Activated CD4-positive, alpha-beta T cell treated with anti-CD3 and anti-CD28 coated beads, Interleukin-2, amount 50 U/mL, for 24 hours (primary cell): ENCODE results near the gene CSRP1.
"Not testable (repeated sequence)": the region's sequence is repeated elsewhere in the genome, so short reads cannot be mapped to it uniquely, and the experiment has no call there.

Source experiments
- DNase-seq, 2 donors: peaks; one replicate each; pipeline ENCODE4 v3.0.0-alpha.2; 2020; ENCODE audit warnings: low read depth in 1 of 2, low spot score in 1 of 2

CSRP1 gene

DNA sequence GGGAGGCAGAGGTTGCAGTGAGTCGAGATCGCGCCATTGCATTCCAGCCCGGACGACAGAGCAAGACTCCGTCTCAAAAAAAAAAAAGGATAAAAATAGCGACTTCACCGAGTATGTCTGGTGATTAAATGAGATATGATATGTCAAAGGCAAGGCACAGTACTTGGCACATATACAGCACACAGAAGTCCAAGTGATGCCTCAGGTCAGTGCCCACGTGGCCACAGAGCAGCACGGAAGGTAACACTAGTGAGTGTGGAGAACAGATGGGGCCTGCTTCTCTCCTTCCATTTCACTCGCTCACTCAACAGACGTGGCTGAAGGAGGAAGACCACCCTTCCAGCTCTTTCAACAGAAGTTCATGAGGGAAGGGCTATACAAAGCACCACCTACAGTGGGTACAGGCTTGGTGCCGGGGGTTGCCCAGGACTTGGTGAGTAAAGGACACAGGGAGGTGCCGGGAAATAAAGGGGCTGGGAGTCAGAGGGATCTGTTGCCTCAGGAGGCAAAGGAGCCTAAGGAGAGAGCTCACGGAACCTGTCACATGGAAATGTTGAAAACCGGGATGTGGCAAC, 8.9 kb downstream of the CSRP1 start:
- no peak for DNase-seq

DNA sequence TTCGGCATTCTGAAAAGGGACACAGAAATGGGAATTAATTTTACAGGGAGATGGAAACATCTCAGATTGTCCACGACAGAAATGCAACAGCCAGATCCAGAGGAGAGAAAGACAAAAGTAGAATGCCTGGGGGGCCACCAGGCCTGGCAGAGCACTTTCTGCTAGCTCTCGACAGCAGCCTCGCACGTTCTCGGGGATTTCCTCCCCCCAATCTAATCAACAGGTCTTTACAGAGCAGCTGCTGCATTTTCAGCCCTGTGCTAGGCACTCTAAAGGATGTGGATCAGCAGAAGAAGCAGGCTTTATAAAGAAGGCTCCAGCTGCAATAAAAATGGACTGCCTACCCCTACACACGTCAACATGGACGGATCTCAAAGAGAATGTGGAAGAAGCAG, 10.6 kb downstream of the CSRP1 start:
- DNase-seq: no peak

DNA sequence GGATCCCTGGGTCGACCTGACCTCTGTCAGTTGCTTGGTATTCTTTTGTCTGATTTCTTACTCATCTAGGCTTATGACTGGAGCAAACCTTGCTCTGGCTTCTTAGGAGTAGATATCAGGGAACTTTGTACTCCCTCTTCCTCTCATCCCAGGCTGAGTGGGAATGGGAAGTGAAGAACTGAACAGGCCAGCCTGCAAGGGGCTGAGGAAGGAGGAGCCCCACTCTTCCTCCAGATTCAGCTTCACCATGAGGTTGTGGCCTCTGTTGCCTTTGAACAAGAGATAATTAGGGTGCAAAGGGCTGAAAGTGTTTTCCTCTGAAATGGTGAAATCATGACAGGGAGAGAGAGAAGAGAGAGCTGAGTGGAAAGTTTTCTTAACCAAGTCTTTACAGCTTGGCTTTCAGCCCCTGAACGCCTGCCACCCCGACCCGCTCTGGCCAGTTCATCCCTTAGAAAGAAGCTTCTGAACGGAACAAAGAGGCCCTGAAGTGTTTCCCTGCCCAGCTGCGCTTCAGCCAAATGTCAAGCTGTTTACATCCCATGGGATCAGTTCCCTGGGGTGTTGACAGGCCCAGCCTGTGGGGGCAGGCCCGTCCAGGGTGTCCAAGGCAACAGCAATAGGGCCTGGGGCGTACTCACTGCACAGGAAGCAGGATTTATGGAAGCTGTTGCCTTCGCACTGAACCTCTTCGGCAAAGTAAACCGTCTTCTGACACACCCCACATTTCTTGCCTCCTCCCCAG, 11.2 kb downstream of the CSRP1 start:
- no peak for DNase-seq

DNA sequence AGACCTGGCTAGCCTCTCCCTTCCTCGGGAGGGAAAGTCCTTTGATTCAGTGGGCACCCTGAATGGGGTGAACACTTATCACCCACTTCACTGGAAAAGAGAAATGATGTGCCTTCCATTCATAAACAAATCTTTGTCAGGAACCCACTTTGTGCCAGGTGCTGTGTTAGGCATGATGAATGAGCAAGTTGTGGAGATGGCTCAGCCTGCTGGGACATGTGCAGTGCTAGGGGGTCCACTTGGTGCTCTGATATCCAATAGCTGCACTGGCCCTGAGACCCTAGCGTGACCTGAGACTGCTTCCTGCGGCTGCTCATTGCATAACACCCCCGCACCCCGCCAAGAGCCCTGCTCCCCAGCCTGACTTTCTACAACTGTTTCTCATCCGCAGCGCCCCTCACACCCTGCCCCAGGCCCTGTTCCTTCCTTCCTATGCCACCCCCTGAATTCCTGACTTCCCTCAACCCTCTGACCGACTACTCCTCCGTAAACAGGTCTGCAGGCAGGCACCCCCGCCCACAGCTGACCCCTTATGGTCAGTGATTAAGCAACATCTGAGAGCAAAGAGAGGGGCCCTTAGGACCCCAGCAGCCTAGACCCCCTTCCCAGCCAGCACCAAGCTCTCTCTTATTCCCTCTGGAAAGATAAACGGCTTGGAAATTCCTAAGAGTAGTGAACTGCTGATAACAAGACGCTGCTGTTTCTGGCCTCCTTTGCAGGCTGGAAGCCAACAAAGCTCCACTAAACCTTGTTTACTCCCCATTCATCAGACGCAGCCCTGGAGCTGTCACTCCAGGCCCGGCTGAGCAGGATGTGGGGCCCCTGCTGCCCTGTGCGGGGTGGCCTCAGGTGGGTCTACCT, 12.9 kb downstream of the CSRP1 start:
- DNase-seq: no peak

DNA sequence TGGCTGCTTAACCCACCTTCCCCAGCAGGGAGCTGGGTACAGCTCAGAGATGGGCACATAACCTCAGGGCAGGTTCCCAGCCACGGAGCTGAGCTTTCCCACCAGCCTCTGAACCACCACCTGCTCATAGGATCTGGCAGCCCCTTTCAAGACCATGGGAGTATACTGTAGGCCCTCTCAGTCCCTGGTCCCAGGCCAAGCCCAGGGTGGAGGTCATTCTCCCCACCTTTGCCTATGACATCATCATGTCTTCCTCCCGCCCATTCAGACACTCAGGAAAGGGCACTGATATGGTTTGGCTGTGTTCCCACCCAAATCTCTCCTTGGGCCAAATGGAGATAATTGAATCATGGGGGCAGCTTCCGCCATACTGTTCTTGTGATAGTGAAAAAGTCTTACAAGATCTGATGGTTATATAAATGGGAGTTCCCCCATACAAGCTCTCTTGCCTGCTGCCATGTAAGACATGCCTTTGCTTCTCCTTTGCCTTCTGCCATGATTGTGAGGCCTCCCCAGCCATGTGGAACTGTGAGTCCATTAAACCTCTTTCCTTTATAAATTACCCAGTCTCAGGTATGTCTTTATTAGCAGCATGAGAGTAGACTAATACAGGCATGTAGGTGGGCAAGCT, 13.8 kb downstream of the CSRP1 start:
- DNase-seq: not testable (repeated sequence)

DNA sequence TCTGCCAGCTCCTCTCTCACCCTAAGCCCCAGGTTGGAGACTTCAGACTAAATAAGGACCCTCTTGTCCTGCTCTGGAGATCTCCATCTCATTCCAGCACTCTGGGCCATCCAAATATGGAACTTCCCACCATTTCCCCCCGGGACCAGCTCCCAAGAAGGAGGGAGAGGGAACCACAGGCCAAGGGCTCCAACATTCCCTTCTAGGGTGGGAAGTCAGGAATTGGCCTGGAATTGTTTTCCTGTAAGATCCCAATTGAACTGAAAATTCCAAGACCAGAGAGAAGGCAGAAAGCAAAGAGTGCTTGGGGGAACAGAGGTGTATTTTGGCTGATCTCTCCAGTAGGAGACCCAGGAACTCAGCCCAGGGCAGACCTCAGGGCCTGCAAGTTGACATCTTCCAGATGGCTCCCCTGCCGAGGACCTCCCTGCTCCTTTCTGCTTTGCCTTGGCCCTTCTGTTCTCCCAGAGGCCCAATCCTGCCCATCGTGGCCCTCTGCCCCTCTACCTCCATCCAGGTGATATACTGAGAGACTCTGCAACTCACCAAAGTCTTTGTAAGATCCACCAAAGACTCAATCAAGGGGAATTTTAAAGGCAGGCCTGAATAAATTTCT, 14.9 kb downstream of the CSRP1 start:
- DNase-seq: no peak

DNA sequence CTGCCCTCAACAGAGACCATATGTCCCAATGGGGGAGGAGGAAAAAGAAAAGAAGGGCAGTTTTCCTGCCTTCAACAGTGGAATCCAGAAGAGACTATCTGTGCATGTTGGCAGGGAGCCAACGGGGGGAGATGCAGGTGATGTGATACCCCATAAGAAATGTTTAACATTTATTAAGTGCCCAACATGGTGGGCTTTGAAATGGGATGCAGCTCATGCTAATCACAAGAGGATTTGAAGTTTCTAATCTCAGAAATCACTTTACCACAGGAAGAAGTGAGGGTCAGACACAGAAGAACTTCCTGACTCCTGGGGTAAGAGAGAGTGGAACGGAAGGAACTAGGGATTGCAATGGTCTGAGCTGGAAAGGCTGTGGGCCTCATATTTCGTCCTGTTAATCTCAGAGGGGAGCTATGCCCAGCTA, 16.2 kb downstream of the CSRP1 start:
- DNase-seq: no peak

DNA sequence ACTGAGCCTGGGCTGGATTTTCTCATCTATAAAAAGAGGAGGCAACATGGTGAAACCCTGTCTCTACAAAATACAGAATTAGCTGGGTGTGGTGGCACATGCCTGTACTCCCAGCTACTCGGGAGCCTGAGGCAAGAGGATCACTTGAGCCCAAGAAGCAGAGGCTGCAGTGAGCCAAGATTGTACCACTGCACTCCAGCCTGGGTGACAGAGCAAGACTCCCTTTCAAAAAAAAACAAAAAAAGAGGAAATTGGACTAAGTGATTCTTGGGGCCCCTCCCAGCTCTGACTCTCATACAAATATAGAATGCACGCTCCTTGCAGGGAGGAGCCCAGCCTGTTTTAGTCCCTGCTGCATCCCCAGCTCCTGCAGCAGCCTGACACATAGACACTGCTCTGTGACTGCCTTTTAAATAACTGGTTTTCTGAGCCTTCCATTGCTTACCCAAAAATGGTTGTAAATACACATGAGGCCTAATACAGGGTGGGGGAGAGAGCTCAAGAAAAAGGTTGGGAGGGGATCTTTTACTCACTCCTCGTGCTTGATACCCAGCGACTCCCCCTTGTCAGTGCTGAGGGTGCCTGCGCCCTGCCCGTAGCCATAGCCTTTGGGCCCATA, 17.2 kb downstream of the CSRP1 start:
- no peak for DNase-seq

DNA sequence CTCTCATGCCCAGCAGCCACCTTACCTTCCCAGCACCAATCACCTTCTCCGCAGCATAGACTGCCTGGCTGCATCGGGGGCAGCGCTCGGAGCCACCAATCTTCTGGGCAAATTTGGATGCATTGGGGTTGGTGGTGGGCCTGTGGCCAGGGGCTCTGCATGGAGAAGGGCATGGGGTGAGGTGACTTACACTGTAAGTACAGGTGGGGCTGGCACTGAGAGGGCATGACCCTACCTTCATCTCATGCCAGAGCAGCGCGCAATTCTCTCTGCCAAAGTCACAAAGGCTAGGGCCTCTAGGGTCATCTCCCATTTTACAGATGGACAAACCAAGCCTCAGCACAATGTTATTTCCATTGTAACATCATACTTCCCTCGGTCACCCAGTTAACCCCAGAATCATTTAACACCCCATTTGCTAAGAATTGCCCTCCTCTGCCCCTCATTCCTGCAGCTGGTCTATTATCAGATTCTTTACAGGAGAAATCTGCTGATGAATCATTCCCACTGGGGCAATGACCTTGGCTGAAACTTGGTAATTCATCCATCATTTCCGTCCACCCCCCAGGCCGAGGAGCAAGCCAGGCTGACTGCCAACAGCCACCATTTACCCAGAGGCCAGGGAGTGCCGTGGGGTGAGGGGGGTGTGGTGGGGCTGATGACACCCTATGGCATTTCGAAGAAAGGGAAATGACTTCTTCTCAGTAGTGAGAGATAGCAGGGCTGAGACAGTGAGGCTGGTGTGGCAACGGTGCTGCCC, 17.9 kb downstream of the CSRP1 start:
- no peak for DNase-seq

DNA sequence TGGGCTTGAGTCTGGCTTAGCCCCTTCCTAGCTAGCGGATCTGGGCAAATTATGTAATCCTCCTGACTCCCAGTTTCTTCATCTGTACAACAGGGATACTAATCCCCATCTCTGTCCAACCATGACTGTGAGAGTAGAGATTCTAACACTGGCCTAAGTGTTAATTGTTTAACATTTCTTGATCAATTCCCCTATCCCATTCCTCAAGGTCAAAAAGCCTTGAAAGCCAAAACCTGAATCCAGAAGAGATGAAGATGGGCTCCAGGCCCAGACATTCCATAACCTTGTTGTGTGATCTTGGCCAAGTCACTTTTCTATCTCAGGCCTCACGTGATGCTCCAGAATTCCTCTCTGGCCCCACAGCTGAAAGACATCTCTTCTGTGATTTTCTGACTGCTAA, 19.2 kb downstream of the CSRP1 start:
- no peak for DNase-seq

DNA sequence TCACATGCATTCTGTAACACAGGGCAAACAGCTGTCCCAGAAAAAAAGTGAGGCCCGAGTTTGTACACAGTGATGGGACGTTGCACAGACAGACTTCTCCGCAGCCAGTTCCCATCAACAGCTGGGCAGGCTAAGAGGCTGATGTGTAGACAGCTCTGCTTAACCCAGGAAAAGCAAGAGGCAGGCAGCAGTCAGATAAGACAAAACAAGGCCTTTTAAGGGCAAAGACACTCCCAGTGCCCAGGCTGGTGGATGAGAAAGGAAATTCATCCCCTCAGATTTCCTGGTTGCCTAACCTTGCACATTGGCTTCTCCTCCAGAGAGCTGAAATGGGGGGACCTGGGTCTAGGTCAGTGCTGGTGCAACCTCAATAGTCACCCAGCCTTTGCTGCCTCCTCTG, 20.7 kb downstream of the CSRP1 start:
- DNase-seq: no peak

DNA sequence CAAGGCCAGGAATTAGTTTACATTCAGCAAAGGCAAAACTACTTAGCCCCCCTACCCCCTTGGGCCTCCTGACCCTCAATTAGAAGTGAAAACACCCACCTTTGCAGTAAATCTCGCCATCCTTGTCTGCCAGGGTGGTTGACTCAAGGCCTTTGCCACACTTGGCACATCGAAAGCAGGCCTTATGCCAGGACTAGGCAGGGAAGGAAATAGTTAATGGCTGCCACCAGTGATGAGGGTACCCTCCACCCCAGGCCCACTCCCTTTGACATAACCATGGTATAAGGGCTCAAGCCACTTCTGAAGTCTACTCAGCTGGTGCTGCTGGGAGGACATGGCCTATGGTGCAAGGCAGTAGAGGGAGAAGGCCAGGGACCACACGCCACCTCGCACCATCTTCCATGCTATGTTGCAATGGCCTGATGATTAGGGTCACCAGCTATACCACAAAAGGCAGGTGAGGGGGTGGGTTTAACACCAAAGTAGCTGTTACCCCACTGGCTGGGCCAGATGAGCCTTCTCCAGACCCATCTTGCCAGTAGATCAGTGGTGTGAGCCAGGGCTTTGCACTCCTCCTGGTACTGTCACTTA, 21.6 kb downstream of the CSRP1 start:
- no peak for DNase-seq

DNA sequence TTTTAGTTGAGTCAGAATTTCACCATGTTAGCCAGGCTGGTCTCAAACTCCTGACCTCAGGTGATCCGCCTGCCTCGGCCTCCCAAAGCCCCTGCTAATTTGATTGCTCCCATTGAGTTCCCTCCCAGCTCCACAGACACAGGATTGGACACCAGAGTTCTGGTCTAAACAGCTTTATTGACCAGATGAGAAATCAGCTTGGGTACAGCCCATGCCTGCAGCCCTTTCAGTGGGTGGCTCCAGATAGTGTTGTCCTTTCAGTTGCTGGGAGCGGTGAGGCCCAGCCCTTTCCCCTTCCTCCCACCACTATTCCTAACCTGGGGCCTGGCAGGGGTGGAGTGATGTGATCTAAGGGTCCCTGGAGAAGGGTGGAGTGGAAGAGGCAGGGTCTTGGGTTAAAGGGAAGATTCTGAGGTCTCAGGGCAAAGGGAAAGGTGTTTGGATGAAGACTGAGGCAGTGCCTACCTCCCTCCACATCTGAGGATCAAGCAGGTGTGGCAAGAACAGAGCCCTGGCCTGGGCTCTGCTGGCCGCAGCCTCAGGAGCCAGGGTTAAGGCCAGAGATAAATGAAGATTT, 23.5 kb downstream of the CSRP1 start:
- DNase-seq: no peak

DNA sequence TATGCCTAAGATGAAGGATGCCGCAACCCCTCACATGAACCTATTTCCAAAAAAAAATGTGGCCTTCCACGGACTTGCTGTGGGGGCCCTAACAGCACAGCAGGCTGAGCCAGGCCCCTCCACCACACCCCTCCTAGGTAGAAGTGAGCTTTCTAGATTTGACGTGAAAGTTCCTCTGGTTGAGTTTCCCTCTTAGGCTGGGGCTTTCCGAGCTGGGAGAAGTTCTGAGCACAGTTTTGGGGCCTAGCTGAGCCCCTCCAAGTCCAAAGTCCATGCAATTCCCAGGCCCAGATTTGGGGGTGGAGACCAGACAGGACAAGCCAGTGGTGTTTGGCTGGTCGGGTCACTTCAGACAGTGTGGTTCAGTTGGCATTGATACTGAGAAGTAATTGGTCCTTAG, 24.2 kb downstream of the CSRP1 start:
- no peak for DNase-seq

DNA sequence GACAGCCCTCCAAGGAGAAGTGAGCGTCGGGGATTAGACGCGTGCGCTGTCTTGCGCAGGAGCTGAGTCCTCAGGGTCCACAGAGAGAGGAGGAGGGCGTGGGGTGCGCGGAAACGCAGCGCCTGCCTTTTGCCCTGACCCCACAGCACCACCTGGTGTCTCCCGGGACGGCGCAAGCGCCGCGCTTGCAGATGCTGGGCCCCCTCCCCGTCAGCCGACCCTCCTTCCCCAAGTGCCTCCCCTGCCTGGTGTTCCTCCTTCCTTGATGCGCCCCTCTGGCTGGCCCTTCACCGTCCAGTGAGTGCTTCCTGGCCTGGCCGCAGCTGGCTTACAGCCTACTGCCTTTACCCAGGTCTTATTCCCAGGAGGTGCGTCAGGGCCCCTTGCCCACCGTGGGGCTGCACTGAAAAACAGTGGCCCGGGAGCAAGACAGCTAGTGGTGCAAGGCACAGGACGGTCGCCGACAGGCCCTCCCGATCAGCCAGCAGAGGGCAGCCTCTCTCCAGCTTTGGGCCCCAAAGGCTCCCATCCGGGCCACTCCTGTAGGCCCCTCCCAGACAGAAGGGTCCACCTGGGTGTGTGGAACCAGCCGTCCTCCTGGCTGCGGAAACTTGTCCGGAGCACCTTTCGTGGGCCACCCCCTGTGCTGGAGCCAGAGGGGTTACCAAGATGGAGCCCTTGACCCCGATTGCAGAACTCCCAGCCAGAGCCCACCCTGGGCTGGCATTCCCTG, 25.0 kb downstream of the CSRP1 start:
- DNase-seq: peak; percentile 54 to 74

DNA sequence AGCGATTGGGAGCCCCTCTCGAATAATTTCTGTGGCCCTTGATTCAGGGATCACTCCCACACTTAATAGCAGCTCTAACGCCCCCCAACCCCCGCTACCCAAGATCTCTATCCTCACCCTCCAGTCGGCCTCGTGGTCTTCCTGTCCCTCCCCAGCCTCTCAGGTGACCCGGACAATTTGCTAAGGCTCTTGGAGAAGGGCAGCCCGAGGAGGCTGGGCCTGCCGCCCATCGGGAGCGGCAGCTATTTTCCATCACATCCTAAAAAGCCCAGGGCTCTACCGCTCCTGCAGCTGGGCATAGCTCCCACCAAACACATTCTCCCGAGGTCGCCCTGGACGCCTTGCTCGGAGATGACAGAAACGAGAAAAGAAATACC, 25.9 kb downstream of the CSRP1 start:
- no peak for DNase-seq

DNA sequence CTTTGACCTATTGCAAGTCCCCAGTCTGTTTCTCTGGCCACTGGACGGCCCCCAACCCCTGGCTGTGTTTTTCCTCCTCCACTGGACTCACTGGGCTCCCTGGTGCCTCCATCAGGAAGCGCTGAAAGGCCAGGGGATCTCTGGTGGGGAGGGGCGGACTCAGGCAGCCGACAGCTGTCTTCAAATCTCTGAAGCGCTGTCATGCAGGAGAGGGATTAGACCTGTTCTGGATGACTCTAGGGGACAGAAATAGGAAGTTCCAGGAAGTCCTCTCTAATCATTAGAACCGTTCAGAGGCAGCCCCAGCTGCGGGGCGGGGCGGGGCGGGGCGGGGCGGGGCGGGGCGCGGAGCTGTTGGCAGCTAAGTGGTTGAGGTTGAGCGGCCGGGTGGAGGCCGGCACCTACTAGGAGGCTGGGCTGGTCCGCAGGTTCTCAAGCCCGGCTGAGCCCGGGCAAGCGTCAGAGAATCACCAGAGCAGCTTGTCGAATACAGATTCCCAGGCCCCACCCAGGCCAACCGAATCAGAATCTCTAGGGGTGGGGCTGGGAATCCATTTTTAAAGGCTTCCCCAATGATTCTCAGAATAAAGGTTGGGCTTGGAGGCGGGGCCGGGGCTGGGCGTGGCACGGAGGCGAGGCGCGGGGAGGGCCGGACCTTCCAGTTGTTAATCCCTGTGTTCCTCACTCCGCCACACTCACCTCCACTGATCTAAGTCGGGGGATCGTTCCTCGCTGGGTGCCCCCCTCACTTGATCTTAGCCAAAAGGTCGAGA, 26.5 kb downstream of the CSRP1 start:
- peak; percentile 26 to 38 for DNase-seq

DNA sequence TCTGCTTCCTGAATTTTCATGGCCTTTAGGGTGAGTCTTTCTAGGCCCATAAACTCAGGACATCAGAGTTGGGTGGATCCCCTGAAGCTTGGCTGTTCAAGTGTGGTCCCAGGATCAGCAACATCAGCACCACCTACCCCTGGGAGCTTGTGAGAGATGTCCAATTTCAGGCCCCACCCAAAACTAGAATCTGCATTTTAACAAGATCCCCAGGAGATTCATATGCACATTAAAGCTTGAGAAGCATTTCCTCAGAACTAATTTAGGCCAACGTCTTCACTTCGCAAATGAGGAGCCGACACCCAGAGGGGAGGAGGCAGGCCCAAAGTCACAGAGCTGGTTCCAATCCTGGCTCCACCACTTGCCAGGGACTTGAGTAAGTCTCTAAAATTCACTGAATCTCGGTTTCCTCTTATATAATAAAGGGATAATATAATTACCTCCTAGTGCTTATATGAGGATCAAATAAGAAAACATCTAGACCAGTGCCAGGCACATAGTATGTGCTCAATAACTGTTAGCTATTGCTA, 27.7 kb downstream of the CSRP1 start:
- DNase-seq: no peak
